HG03066 (cell line): Measurements from ENCODE around the gene PCDHB13.
"Not testable (repeated sequence)": the region's sequence is repeated elsewhere in the genome, so short reads cannot be mapped to it uniquely, and the experiment has no call there.

ENCODE experiments used
- ATAC-seq: cut with Tn5 transposase; IDR thresholded peaks from one replicate; pipeline ENCODE4 v1.9.1; 2021; ENCODE audit warnings: low read depth; ENCODE audit not compliant: unreplicated experiment

PCDHB13 gene

GRCh38 chr5:141213656-141214339 lies at the start of gene PCDHB13:
Gene PCDHB13, plus strand, starts transcription at chr5:141213919. Its CDS starts 205 bp downstream, at chr5:141214124.
- not testable (repeated sequence) for ATAC-seq

GRCh38 chr5:141172381-141173204 lies 41.1 kb upstream of the PCDHB13 start, which contains the start of gene PCDHB7:
Gene PCDHB7, plus strand, starts transcription at chr5:141172644. Its CDS starts 192 bp downstream, at chr5:141172836.
- no peak for ATAC-seq

GRCh38 chr5:141174291-141175104 lies 39.2 kb upstream of the PCDHB13 start:
- not testable (repeated sequence) for ATAC-seq

DNA sequence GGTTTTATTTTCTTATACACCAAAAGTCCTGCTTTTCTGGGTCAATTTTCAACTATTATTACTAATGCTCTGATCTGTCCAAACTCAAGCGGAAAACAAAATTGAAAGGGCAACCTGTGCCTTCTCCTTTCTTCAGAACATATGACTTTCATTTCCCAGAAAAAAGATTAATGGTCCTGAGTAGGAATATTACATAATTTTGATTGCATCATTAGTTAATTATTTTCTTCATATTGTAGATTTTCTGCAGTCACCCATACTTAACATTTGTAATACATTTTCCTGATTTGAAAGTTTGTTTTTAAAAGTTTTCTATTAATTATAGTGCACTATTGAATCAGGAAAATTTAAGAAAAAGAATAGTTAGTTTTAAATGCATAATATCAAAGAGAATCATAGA lies 37.8 kb upstream of the PCDHB13 start:
- ATAC-seq: no peak

DNA sequence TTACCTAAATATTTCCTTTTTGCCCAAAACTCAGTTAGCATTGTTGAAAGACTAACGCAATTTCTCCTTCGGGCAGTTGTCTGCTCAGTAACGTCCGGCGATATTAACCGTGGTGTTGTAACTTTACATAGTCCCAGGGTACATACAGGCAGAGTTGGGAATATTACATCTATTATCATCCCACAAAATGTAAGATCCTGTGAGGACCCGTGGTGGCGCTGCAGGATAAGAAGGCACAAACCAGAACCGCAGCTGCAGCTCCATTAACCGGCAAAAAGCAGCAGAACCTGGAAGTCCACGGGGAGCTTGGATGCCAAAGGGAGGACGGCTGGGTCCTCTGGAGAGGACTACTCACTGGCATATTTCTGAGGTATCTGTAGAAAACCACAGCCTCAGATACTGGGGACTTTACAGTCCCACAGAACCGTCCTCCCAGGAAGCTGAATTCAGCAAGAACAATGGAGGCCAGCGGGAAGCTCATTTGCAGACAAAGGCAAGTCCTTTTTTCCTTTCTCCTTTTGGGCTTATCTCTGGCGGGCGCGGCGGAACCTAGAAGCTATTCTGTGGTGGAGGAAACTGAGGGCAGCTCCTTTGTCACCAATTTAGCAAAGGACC lies 36.0 kb upstream of the PCDHB13 start, which contains the start of gene PCDHB8:
PCDHB8 (plus strand) TSS at position 214 of the 615 bp plus-strand sequence; CDS start at position 459, 245 bp downstream.
- not testable (repeated sequence) for ATAC-seq

DNA sequence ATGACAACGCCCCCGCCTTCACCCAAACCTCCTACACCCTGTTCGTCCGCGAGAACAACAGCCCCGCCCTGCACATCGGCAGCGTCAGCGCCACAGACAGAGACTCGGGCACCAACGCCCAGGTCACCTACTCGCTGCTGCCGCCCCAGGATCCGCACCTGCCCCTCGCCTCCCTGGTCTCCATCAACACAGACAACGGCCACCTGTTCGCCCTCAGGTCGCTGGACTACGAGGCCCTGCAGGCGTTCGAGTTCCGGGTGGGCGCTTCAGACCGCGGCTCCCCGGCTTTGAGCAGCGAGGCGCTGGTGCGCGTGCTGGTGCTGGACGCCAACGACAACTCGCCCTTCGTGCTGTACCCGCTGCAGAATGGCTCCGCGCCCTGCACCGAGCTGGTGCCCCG lies 34.3 kb upstream of the PCDHB13 start:
- ATAC-seq: not testable (repeated sequence)

GRCh38 chr5:141179876-141180275 lies 33.8 kb upstream of the PCDHB13 start:
- ATAC-seq: not testable (repeated sequence)

DNA sequence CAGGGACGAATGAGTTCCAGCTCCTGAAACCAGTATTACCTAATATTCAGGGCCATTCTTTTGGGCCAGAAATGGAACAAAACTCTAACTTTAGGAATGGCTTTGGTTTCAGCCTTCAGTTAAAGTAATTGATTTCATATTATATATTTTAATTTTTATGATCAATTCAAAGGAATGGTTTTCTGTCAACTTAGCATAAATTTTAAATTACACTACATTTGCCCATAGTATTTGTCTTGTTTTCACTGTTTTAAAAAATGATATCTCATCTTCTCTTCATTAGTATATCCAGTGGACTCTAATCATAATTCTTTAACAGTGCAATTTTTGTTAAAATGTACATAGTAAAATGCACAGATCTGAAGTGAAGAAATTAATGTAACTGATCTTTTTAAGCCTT lies 33.4 kb upstream of the PCDHB13 start:
- ATAC-seq: no peak

DNA sequence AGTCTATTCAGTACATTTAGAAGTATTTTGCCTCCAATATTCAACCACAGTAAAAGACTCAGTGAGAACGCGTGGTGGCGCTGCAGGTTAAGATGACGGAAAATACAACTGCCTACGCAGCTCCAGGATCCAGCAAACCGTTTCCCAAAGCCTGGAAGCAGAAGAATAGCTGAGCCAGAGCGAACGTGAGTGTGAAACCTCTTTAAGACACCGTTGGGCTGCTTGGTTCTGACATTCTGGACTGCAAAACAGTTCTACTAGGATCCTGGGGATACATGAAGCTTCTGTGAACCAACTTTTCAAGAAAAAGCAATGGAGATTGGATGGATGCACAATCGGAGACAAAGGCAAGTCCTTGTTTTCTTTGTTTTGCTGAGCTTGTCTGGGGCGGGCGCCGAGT lies 31.5 kb upstream of the PCDHB13 start, which contains the start of gene PCDHB16:
PCDHB16 (plus strand) TSS at position 140 of the 400 bp plus-strand sequence; CDS start at position 313, 173 bp downstream.
- ATAC-seq: no peak

DNA sequence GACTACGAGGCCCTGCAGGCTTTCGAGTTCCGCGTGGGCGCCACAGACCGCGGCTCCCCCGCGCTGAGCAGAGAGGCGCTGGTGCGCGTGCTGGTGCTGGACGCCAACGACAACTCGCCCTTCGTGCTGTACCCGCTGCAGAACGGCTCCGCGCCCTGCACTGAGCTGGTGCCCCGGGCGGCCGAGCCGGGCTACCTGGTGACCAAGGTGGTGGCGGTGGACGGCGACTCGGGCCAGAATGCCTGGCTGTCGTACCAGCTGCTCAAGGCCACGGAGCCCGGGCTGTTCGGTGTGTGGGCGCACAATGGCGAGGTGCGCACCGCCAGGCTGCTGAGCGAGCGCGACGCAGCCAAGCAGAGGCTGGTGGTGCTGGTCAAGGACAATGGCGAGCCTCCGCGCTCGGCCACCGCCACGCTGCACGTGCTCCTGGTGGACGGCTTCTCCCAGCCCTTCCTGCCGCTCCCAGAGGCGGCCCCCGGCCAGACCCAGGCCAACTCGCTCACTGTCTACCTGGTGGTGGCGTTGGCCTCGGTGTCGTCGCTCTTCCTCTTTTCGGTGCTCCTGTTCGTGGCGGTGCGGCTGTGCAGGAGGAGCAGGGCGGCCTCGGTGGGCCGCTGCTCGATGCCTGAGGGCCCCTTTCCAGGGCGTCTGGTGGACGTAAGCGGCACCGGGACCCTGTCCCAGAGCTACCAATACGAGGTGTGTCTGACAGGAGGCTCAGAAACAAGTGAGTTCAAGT lies 29.4 kb upstream of the PCDHB13 start:
- ATAC-seq: not testable (repeated sequence)

GRCh38 chr5:141186897-141187512 lies 26.7 kb upstream of the PCDHB13 start, which contains the start of gene PCDHB9:
Gene PCDHB9, plus strand, starts transcription at chr5:141187161. Its CDS starts 158 bp downstream, at chr5:141187319.
- ATAC-seq: no peak

DNA sequence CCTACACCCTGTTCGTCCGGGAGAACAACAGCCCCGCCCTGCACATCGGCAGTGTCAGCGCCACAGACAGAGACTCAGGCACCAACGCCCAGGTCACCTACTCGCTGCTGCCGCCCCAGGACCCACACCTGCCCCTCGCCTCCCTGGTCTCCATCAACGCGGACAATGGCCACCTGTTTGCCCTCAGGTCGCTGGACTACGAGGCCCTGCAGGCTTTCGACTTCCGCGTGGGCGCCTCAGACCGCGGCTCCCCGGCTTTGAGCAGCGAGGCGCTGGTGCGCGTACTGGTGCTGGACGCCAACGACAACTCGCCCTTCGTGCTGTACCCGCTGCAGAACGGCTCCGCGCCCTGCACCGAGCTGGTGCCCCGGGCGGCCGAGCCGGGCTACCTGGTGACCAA lies 25.0 kb upstream of the PCDHB13 start:
- not testable (repeated sequence) for ATAC-seq

DNA sequence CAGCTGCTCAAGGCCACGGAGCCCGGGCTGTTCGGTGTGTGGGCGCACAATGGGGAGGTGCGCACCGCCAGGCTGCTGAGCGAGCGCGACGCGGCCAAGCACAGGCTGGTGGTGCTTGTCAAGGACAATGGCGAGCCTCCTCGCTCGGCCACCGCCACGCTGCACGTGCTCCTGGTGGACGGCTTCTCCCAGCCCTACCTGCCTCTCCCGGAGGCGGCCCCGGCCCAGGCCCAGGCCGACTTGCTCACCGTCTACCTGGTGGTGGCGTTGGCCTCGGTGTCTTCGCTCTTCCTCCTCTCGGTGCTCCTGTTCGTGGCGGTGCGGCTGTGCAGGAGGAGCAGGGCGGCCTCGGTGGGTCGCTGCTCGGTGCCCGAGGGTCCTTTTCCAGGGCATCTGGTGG lies 24.6 kb upstream of the PCDHB13 start:
- ATAC-seq: not testable (repeated sequence)

DNA sequence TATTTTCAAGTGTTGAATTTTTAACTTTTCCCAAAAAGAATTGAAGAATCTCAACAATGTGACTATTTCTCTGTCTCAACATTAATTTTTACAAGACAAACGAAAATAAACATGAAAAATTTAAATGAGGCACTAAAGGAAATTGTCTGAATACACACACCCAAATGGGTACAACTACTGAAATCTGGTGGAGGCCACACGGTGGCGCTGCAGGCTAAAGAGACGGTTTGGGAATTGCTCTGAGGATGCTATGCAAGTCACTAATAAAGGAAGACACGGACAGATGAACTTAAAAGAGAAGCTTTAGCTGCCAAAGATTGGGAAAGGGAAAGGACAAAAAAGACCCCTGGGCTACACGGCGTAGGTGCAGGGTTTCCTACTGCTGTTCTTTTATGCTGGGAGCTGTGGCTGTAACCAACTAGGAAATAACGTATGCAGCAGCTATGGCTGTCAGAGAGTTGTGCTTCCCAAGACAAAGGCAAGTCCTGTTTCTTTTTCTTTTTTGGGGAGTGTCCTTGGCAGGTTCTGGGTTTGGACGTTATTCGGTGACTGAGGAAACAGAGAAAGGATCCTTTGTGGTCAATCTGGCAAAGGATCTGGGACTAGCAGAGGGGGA lies 21.5 kb upstream of the PCDHB13 start, which contains the start of gene PCDHB10:
PCDHB10 (plus strand) TSS at position 244 of the 616 bp plus-strand sequence; CDS start at position 444, 200 bp downstream.
- no peak for ATAC-seq

- not testable (repeated sequence) for ATAC-seq
Measured at GRCh38 chr5:141194332-141194731, 19.4 kb upstream of the PCDHB13 start.

DNA sequence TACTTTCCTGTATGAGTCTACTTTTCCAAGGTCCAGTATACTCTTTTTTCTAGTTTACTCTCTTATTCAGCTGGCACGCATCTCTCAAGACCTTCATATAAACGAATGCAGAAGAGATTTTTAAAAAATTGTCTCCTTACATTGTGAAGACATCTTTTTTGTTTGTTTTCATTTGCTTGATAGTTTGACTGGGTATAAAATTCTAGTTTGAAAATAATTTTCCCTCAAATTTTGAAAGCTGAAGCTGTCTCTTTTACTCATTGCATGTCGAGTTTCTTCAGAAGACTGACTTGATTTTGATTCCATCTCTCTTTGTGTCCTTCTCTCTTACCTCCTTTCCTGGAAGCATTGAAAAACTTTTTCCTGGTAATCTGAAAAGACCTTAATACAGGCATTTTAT lies 17.4 kb upstream of the PCDHB13 start:
- ATAC-seq: no peak

GRCh38 chr5:141199359-141200235 lies 14.1 kb upstream of the PCDHB13 start, which contains the start of gene PCDHB11:
Gene PCDHB11, plus strand, starts transcription at chr5:141199627. Its CDS starts 148 bp downstream, at chr5:141199775.
- no peak for ATAC-seq
